ENCODE results near the gene TTYH3. TPM values are rescaled to one million over a fixed set of nuclear protein-coding genes. Genes with fewer than 3 reads are reported as not detected.

The TTYH3 gene
- total and polyA plus RNA-seq, 2 experiments from 2014 or later = 46.3 to 108 TPM

DNA sequence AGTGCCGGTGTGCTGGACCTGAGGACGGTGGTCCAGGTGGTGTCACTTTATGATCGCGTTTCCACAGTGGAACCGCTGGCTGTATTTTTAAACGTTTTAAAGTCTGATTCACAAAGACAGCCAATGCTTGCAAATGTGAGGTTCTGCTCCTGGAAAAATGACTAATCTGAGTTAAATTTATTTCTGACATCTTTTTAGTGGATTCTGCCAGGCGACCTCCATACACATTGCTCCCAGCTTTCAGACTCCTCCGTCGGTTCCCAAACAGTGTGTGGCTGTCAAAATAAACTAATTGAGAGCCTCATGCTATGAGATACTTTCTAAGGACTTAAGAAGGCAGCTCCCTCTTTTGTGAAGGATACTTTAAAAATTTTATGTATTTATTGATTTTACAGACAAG is 12.7 kb upstream of the TTYH3 start:
- no peak for TF ChIP-seq EZH2 (IDR thresholded peaks at IDR 0.05; ENCODE audit: borderline replicate concordance)
- no peak for TF ChIP-seq EZH2phosphoT487 (IDR thresholded peaks at IDR 0.05; ENCODE audit: low read depth, severe bottlenecking, unreplicated experiment)
- TF ChIP-seq, protein P1, sequence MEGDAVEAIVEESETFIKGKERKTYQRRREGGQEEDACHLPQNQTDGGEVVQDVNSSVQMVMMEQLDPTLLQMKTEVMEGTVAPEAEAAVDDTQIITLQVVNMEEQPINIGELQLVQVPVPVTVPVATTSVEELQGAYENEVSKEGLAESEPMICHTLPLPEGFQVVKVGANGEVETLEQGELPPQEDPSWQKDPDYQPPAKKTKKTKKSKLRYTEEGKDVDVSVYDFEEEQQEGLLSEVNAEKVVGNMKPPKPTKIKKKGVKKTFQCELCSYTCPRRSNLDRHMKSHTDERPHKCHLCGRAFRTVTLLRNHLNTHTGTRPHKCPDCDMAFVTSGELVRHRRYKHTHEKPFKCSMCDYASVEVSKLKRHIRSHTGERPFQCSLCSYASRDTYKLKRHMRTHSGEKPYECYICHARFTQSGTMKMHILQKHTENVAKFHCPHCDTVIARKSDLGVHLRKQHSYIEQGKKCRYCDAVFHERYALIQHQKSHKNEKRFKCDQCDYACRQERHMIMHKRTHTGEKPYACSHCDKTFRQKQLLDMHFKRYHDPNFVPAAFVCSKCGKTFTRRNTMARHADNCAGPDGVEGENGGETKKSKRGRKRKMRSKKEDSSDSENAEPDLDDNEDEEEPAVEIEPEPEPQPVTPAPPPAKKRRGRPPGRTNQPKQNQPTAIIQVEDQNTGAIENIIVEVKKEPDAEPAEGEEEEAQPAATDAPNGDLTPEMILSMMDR (IDR thresholded peaks at IDR 0.05; ENCODE audit: poor library complexity) = no peak
- Histone ChIP-seq H3K27me3 (no peaks in the 10 kb centered on the region), H3K9me2 (replicated peaks; ENCODE audit: insufficient read depth) (no peaks in the 10 kb centered on the region), H3K4me3 (no peak overlapping the region), H3K79me2 (no peaks in the 10 kb centered on the region), H3K4me1 (ENCODE audit: insufficient read depth) (peaks cover 66% of the 10 kb centered on the region), H3K4me2 (no peak overlapping the region), H3K9me3 (ENCODE audit: low read depth) (no peaks in the 10 kb centered on the region), H2AFZ (no peak overlapping the region), H4K20me1 (ENCODE audit: insufficient read depth, poor library complexity, severe bottlenecking) (no peaks in the 10 kb centered on the region), H3K36me3 (replicated peaks; ENCODE audit: insufficient read depth, low read depth) (no peaks in the 10 kb centered on the region), H3K27ac (peak overlapping the region; percentile 4)
- WGBS (ENCODE audit: low lambda C conversion rate, missing lambda C conversion rate) = 75% methylated on average over 9 of the region's 9 CpGs
- DNase-seq (ENCODE audit: low spot score) = no peak

DNA sequence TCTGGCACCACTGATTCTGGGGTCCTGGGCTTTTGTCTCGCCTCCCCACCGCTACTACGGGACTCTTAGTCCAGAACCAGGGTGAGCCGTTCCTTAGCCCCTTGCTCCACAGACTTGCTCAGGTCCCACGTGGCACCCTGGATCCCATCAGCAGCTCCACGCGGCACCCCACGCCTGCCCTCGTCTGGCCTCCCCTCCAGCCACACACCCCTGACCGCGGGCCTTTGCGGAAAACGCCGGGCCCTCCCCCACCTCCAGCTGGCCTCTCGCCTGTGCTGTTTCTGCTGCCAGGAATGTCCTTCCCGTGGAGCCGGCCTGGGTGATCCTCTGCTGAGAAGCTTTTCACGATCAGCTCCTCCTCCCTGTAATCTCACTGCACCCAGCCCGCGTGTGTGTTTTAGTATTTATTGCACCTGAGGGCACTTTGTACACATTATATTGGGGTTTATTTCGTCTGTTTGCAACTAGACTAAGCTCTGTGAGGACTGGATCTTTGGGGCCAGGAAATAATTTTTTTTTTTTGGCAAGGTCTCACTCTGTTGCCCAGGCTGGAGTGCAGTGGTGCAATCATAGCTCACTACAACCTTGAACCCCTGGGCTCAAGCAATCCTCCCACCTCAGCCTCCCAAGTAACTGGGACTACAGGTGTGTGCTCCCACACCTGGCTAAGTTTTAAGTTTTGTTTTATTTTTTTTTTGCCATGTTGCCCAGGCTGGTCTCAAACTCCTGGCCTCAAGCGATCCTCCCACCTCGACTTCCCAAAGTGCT is 10.5 kb upstream of the TTYH3 start:
- H3K4me3 ChIP-seq = no peak overlapping the region
- H3K36me3 ChIP-seq (replicated peaks; ENCODE audit: insufficient read depth, low read depth) = no peaks in the 10 kb centered on the region
- 29% methylated on average over 23 of the region's 23 CpGs for WGBS (ENCODE audit: low lambda C conversion rate, missing lambda C conversion rate)
- H3K9me3 ChIP-seq (ENCODE audit: low read depth) = no peaks in the 10 kb centered on the region
- H2AFZ ChIP-seq = peak overlapping the region; percentile 12
- H3K27ac ChIP-seq = peak overlapping the region; percentile 96
- H4K20me1 ChIP-seq (ENCODE audit: insufficient read depth, poor library complexity, severe bottlenecking) = no peaks in the 10 kb centered on the region
- H3K4me1 ChIP-seq (ENCODE audit: insufficient read depth) = peaks cover 69% of the 10 kb centered on the region
- TF ChIP-seq, protein P1 (IDR thresholded peaks at IDR 0.05; ENCODE audit: poor library complexity) = no peak
- H3K9me2 ChIP-seq (replicated peaks; ENCODE audit: insufficient read depth) = no peaks in the 10 kb centered on the region
- no peaks in the 10 kb centered on the region for H3K27me3 ChIP-seq
- peak; percentile 83 for DNase-seq (ENCODE audit: low spot score)
- H3K4me2 ChIP-seq = peak overlapping the region; percentile 61
- no peaks in the 10 kb centered on the region for H3K79me2 ChIP-seq

DNA sequence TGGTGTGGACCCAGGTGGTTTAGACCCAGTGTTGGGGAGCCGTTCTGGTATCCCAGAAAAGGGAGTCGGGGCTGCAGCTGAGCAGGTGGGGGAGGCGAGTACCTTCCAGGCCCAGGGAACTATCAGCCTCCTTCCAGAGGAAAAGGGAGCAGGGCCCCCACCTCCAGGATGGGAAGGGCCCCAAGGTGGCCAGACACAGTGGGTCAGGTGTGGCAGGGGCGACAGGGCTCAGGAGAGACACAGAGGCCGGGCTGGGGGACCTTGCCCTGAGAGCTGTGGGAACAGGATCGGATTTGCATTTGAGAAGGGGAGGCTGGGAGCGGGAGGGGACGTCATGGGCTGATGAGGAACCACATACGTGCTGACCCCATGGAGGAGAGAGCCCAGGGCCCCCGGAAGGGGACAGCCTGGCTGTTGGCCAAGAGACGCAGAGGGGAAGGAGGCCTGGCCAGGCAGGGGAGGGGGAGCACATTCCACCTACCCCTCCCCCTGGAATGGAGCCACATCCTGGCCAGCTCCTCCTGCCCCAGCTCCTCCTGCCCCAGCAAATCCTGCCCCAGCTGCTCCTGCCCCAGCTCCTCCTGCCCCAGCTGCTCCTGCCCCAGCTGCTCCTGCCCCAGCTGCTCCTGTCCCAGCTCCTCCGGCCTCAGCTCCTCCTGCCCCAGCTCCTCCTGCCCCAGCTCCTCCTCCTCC is 9.7 kb upstream of the TTYH3 start:
- Histone ChIP-seq H4K20me1 (ENCODE audit: insufficient read depth, poor library complexity, severe bottlenecking) (no peaks in the 10 kb centered on the region), H3K9me3 (ENCODE audit: low read depth) (no peaks in the 10 kb centered on the region), H3K79me2 (no peaks in the 10 kb centered on the region), H3K9me2 (replicated peaks; ENCODE audit: insufficient read depth) (no peaks in the 10 kb centered on the region), H3K4me2 (peak overlapping the region; percentile 61), H2AFZ (no peak overlapping the region), H3K27me3 (no peaks in the 10 kb centered on the region), H3K36me3 (replicated peaks; ENCODE audit: insufficient read depth, low read depth) (no peaks in the 10 kb centered on the region), H3K27ac (peak overlapping the region; percentile 96), H3K4me1 (ENCODE audit: insufficient read depth) (peaks cover 62% of the 10 kb centered on the region), H3K4me3 (no peak overlapping the region)
- DNase-seq (ENCODE audit: low spot score) = peak; percentile 93
- 33% methylated on average over 9 of the region's 12 CpGs for WGBS (ENCODE audit: low lambda C conversion rate, missing lambda C conversion rate)
- TF ChIP-seq, protein P1 (IDR thresholded peaks at IDR 0.05; ENCODE audit: poor library complexity) = no peak
- TF ChIP-seq EZH2phosphoT487 (IDR thresholded peaks at IDR 0.05; ENCODE audit: low read depth, severe bottlenecking, unreplicated experiment) = no peak
- TF ChIP-seq EZH2 (IDR thresholded peaks at IDR 0.05; ENCODE audit: borderline replicate concordance) = no peak

Measured in hepatocyte (in vitro differentiated cells).